8988T (cell line): Measurements from ENCODE around the gene BSN.
A peak's percentile ranks its signal among the peaks of the same experiment; 100 is the strongest.

Source experiments
- DNase-seq: peaks from one replicate; pipeline ENCODE4 v3.0.0; 2011

The BSN gene

DNA sequence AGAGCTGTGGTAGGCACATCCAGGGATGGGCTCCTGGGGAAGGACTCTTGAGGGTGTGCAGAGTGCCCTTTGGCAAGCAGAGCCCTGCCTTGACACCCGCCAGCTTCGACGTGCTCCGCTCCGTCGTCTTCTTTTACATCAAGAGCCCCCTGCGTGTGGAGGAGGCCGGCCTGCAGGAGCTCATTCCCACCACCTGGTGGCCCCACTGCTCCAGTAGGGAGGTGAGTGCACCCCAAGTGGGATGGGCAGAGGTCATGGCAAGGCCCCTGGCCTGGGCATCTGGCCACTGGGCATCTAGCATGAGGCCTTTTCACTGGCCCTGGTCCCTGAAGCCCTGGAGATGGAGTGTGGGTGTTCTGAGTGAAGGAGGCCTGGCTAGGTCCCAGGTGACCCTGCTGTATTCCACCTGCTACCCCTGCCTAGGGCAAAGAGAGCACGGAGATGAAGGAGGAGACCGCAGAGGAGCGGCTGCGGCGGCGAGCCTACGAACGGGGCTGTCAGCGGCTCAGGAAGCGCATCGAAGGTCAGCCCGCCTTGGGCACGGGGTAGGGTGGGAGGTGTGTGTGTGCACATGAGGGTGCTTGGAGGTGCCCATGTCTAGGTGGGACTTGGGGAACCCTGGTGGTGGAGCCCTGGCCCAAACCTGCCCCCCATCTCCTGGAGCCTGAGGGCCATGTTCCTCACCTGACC is 147.3 kb downstream of the BSN start:
- no peak for DNase-seq

GRCh38 chr3:49702672-49703071 is 148.4 kb downstream of the BSN start:
- DNase-seq = no peak

GRCh38 chr3:49703443-49703927 is 149.2 kb downstream of the BSN start:
- DNase-seq = peak; percentile 89

DNA sequence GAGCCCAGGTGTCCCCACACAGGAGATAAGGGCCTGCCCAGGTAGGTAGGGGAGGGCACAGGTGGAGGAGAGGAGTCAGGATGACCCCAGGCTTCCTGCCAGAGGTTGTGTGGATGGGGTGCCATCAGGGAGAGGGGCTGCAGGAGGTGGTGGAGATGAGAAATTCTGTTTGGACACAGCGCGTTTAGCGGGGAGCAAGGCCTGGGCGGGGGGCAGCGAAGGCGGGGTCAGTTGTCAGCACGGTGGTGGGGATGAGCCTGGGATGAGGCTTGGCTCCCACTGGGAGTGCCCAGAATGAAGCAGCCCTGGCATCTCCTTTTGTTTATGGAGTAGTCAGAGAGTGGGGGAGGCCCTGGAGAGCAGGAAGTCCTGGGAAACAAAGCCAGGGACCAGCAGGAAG is 149.7 kb downstream of the BSN start:
- DNase-seq = no peak

DNA sequence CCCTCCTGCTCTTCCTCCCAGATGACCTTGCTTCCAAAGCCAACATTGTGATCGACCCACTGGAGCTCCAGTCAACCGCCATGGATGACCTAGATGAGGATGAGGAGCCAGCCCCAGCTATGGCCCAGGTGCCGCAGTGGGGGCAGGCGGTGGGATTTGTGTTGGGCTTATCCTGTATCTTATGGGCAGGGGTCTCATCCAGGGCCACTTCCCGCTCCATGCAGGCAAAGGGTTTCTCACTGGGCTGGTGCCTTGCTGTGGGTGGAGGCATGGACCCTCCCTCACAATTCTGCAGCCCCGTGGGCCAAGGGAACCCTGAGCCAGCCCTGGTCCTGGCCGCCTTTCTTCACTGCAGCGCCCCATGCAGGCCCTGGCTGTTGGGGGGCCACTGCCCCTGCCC is 150.4 kb downstream of the BSN start:
- DNase-seq = no peak

DNA sequence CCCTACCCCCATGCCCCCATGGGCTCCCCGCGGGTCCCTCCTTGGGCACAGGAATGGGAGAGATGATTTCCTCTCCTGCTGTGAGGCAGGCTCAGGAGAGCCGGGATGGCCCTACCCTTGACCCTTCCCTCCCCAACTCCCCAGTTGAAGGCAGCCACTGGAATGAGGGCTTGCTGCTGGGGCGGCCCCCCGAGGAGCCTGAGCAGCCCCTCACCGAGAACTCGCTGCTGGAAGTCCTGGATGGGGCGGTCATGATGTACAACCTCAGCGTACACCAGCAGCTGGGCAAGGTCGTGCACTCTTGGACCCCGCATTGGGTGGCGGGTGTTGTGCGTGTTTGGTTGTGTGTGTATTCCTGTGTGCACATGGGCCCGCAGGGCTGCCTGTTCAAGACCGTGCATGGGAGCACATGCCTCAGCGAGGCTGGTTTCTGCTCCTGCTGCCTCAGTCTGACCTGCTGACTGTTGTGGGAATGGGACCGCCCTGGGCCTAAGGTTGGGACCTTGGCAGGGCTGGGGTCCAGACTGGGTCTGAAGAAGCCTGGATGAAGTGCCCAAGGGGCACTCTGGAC is 151.2 kb downstream of the BSN start:
- DNase-seq = no peak

GRCh38 chr3:49706456-49707112 is 152.3 kb downstream of the BSN start:
- no peak for DNase-seq

DNA sequence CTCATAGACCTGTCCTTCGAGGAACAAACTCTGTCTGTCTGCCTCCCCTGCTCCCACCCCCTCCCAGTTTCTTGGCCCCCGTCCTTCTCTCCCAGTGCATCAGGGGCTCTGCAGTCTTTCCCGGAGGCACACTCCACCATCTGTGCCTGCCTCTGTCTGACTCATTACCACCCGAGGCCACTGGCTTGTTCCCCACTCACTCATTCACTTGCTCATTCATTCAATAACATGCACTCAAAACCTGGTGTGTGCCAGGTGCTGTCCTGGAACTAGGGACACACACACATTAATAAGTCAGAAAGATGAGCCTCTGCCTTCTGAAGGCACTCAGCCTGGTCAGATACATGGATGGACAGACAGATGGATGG is 152.8 kb downstream of the BSN start:
- no peak for DNase-seq

GRCh38 chr3:49709852-49710251 is 155.6 kb downstream of the BSN start:
- no peak for DNase-seq

DNA sequence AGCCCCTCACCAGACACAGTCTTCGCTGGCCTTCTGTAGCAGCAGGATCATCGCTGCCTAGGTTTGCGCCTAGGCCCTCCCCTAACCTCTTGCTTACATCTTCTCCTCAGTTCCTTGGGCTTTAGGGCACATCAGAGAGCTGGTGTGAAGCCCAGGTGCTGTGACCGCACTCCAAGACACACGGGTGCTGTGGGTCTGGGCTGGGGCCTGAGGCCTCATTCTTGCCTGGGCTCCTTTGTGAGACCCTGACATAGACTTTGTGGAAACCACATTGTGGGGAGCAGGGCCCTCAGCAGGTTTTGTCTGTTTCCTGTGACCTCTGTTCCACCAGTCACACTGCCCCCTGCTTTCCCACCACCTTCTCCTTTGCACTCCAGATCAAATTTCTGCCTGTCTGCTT is 157.2 kb downstream of the BSN start:
- DNase-seq = no peak

DNA sequence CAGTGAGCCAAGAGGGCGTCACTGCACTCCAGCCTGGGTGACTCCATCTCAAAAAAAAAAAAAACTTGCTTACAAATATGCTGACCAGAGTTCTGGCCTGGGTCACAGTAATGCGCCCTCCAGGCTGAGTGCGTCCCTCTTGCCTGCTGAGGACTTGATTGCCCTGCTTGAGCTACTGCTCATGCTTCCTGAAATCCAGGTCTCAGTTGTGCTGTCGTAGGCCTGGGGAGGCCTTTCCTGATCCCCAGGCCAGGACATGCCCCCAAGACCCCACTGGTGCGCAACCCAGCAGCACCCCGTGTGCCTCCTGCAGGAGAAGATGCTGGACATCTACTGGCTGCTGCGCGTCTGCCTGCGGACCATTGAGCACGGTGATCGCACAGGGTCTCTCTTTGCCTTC is 157.9 kb downstream of the BSN start:
- DNase-seq = no peak

GRCh38 chr3:49712631-49713317 is 158.5 kb downstream of the BSN start:
- no peak for DNase-seq

DNA sequence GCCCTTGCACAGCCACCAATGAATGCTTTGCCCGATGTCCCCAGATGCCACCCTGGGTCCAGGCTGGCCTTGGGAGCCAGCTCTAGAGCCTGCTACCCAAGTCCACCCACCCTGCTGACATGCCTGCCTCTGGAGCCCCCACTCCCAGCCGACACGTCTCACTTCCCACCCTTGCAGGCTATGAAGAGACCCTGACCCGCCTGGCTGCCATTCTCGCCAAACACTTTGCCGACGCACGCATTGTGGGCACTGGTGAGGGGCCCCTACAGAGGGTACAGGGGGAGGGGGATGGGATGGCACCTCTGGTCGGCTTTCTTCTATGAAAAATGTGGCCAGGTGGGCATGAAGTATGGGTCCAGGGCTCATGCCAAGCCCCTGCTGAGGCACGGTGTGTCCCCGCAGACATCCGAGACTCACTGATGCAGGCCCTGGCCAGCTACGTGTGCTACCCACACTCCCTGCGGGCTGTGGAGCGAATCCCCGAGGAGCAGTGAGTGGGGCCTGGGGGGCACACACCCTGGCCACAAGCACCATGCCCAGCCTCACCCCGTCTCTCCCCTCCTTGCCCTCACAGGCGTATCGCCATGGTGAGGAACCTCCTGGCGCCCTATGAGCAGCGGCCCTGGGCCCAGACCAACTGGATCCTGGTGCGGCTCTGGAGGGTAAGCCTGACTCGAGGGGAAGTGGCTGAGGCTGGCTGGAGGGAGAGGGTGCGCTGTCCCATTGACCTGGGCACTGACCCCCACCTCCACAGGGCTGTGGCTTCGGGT is 159.2 kb downstream of the BSN start:
- DNase-seq = no peak

GRCh38 chr3:49714728-49715550 is 160.7 kb downstream of the BSN start:
- no peak for DNase-seq

DNA sequence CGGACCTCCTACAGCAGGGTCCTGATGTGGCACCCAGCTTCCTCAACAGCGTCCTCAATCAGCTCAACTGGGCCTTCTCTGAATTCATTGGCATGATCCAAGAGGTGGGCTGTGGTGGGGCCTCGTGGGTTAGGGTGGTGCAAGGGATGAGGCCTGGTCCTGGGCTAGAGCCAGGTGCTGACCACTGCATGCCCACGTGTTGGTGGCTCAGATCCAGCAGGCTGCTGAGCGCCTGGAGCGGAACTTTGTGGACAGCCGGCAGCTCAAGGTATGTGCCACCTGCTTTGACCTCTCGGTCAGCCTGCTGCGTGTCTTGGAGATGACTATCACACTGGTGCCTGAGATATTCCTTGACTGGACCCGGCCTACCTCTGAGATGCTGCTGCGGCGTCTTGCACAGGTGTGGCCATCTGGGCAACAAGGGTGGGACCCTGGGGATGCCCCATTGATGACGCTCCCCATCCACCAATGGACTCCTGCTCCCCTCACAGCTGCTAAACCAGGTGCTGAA is 161.4 kb downstream of the BSN start:
- DNase-seq = no peak

- DNase-seq = no peak
These were observed 161.9 kb downstream of the BSN start for GRCh38 chr3:49716169-49716568.

- no peak for DNase-seq
These were observed 162.5 kb downstream of the BSN start for GRCh38 chr3:49716691-49717210.

DNA sequence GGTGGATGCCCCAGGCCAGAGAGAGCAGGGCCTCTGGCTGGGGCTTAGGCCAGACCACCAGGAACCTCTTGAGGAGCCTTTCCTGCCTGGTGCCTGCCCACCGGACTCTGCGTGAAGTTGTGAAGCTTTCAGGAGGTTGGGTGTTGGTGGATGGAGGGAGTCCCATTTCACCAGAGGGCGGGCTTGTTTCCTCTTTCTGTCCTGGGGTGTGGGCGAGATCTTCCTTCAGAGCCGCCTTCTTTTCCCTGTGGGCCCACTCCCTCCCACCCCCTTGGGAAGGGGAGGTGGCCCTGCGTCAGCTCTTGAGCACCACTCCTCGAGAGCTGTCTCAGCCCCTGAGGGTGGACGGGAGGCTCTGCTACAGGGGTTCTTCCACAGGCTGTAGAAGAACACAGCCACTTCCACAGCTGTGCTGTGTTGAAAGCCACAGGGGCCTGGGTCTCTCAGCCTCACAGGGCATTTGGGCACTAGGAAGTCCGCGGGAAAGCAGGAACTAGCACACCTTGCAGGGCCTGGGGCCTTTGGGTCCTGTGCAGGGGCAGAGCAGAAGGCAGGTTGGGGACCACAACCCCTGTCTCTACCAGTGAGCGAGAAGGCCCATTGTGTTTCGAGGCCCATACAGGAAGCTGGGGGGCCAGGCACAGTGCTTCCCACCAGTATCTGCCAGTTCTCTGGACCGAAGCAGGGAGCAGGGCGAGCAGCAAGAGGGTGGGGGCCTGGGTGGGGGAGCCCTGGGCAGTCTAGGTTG is 163.1 kb downstream of the BSN start:
- no peak for DNase-seq

DNA sequence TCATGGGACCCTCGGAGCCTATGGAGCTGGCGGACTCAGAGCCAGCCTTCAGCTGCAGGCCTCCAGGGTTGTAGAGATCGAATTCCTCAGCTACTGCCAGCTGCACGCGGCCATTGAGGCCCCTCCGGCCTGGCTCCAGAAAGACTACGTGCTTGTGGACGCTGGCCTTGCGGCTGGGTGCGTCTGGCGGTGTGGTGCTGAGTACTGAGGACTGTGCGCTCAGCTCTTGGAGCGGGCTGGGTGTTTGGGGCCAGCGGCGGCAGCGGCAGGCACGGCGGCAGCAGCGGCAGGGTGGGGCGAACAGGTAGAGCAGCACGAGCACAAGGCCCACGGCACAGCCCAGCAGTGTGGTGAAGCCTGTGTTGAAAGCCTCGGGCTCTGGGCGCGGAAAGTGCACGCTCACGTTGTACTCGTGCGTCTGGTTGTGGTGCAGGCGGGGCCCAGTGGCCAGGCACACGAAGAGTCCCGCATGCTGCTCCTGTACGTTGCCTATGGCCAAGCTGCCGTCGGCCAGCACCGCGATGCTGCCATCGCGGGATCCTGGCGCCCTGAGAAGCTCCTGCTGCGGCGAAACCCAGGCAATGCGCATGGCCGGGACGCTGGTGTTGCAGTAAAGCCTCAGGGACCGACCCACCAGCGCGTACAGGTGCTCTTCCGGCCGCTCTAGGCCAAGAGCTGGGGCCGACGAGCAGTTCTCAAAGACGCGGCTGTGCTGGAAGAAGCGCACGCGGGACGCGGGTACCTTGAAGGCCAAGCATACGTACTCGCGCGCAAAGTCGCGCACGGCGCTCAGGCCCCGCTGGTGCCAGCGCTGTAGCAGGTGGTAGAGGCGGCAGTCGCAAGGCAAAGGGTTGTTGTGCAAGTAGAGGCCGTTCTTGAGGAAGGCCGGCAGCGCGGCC is 163.9 kb downstream of the BSN start:
- no peak for DNase-seq

GRCh38 chr3:49718858-49719213 is 164.6 kb downstream of the BSN start:
- no peak for DNase-seq
